GM23248 (cell line): ENCODE measurements around the gene CRHBP. TPM values are rescaled to one million over a fixed set of nuclear protein-coding genes. Genes with fewer than 3 reads are reported as not detected.

Experiments used
- DNase-seq: peaks from one replicate; pipeline ENCODE4 v3.0.0-alpha.2; 2015
- H2AFZ ChIP-seq: fragments of 200-600 bp; sonication (generic); 2 replicates; pipeline ENCODE4 v1.6.1; 2016; ENCODE audit warnings: antibody characterized with exemption
- H3F3A ChIP-seq: fragments of 200-600 bp; sonication (generic); 2 replicates; pipeline ENCODE4 v1.6.1; 2016; ENCODE audit warnings: mild to moderate bottlenecking, antibody characterized with exemption, mixed run types; ENCODE audit not compliant: insufficient read depth
- H3K27ac ChIP-seq: fragments of 200-600 bp; sonication (generic); 2 replicates; pipeline ENCODE4 v1.5.1; 2016; ENCODE audit warnings: mild to moderate bottlenecking
- H3K27me3 ChIP-seq: fragments of 200-600 bp; sonication (generic); replicated peaks from 2 replicates; pipeline ENCODE4 v1.6.1; 2016; ENCODE audit warnings: mild to moderate bottlenecking; ENCODE audit not compliant: insufficient read depth
- H3K36me3 ChIP-seq: fragments of 200-600 bp; sonication (generic); 2 replicates; pipeline ENCODE4 v1.6.1; 2016; ENCODE audit warnings: low read depth, mild to moderate bottlenecking
- H3K4me1 ChIP-seq: fragments of 200-600 bp; sonication (generic); 2 replicates; pipeline ENCODE4 v1.6.1; 2016; ENCODE audit warnings: mild to moderate bottlenecking; ENCODE audit not compliant: insufficient read depth
- H3K4me2 ChIP-seq: fragments of 200-600 bp; sonication (generic); one replicate; pipeline ENCODE4 v1.6.1; 2016; ENCODE audit warnings: mild to moderate bottlenecking; ENCODE audit not compliant: unreplicated experiment
- H3K4me3 ChIP-seq: fragments of 200-600 bp; sonication (generic); 2 replicates; pipeline ENCODE4 v1.5.1; 2016; ENCODE audit warnings: mild to moderate bottlenecking
- H3K79me2 ChIP-seq: fragments of 200-600 bp; sonication (generic); 2 replicates; pipeline ENCODE4 v1.6.1; 2016; ENCODE audit warnings: mild to moderate bottlenecking; ENCODE audit not compliant: insufficient read depth
- H3K9ac ChIP-seq: fragments of 200-600 bp; sonication (generic); 2 replicates; pipeline ENCODE4 v1.6.1; 2016; ENCODE audit warnings: mild to moderate bottlenecking
- H3K9me2 ChIP-seq: fragments of 200-600 bp; sonication (generic); 2 replicates; pipeline ENCODE4 v1.6.1; 2016; ENCODE audit warnings: mixed run types, mild to moderate bottlenecking, moderate library complexity; ENCODE audit not compliant: insufficient read depth
- H3K9me3 ChIP-seq: fragments of 200-600 bp; sonication (generic); one replicate; pipeline ENCODE4 v1.6.1; 2017; ENCODE audit warnings: low read depth
- H4K20me1 ChIP-seq: fragments of 200-600 bp; sonication (generic); 2 replicates; pipeline ENCODE4 v1.6.0; 2016; ENCODE audit not compliant: insufficient read depth
- EZH2 ChIP-seq: fragments of 200-600 bp; sonication (generic); IDR thresholded peaks from 2 replicates; pipeline ENCODE4 v1.6.1; 2018; ENCODE audit warnings: antibody characterized with exemption, mild to moderate bottlenecking; ENCODE audit not compliant: insufficient read depth, poor library complexity, severe bottlenecking
- EZH2phosphoT487 ChIP-seq: fragments of 200-600 bp; sonication (generic); IDR thresholded peaks from 2 replicates; pipeline ENCODE4 v1.6.1; 2018; ENCODE audit warnings: antibody characterized with exemption, moderate library complexity, mild to moderate bottlenecking, low read depth; ENCODE audit not compliant: insufficient read depth
- WGBS, 2 experiments: methylation state at CpG; one replicate each; pipeline ENCODE4 v1.1.6; 2015 to 2017; ENCODE audit warnings: low lambda C conversion rate in 2 of 2, low coverage in 1 of 2; ENCODE audit errors: missing lambda C conversion rate in 2 of 2; 5-methylcytosine and 5-hydroxymethylcytosine counted together
- in situ Hi-C: fragments of 300-500 bp; cut with MboI; formaldehyde crosslinking; loops from 2 replicates; pipeline ENCODE4 v1.15.0; 2020
- polyA plus RNA-seq: library from polyadenylated mRNA; unstranded; fragments of >200 nt; fragmentation: Nextera tagmentation; extraction: Ambion mirVana; gene quantifications from 2 replicates; pipeline ENCODE4 v1.2.1, GENCODE V29; 2016
- total RNA-seq: library from RNA; depleted of rRNA; stranded (reverse); fragments of >200 nt; shearing (Covaris generic); gene quantifications from 2 replicates; pipeline ENCODE4 v1.2.3, GENCODE V29; 2014

The CRHBP gene
- total and polyA plus RNA-seq, 2 experiments from 2014 or later, result not detected

- Histone ChIP-seq H3K4me1 (no peaks in the 10 kb centered on the region), H3K4me3 (no peak overlapping the region), H2AFZ (no peak overlapping the region), H3K27ac (no peak overlapping the region), H3K9me2 (no peaks in the 10 kb centered on the region), H3F3A (no peaks in the 10 kb centered on the region), H3K9ac (no peak overlapping the region), H3K27me3 (no peaks in the 10 kb centered on the region; the same call in 1 of the 2 replicates), H3K9me3 (no peaks in the 10 kb centered on the region), H3K36me3 (no peaks in the 10 kb centered on the region), H3K79me2 (no peaks in the 10 kb centered on the region), H4K20me1 (no peaks in the 10 kb centered on the region), H3K4me2 (no peak overlapping the region)
- in situ Hi-C loops, result no loop called here
- TF ChIP-seq EZH2phosphoT487, result no peak
- no peak for TF ChIP-seq EZH2
- DNase-seq, result no peak
- WGBS, 2 experiments, result 25 to 30% methylated on average over 3 of the region's 3 CpGs
Observed at GRCh38 chr5:76918539-76918938, 34.3 kb upstream of the CRHBP start.

GRCh38 chr5:76920491-76920890 is 32.4 kb upstream of the CRHBP start:
- Histone ChIP-seq H2AFZ (no peak overlapping the region), H4K20me1 (no peaks in the 10 kb centered on the region), H3K79me2 (no peaks in the 10 kb centered on the region), H3K36me3 (no peaks in the 10 kb centered on the region), H3F3A (no peaks in the 10 kb centered on the region), H3K27ac (no peak overlapping the region), H3K4me2 (no peak overlapping the region), H3K27me3 (peaks cover 5% of the 10 kb centered on the region), H3K9ac (no peak overlapping the region), H3K4me1 (no peaks in the 10 kb centered on the region), H3K9me2 (no peaks in the 10 kb centered on the region), H3K4me3 (no peak overlapping the region), H3K9me3 (no peaks in the 10 kb centered on the region)
- no peak for DNase-seq
- 51 to 56% methylated on average over 4 of the region's 4 CpGs for WGBS, 2 experiments
- TF ChIP-seq EZH2phosphoT487 (no peak), EZH2 (no peak)
- in situ Hi-C loops, result no loop called here

- Histone ChIP-seq H3K4me2 (no peak overlapping the region), H4K20me1 (no peaks in the 10 kb centered on the region), H3K9ac (no peak overlapping the region), H3K9me2 (no peaks in the 10 kb centered on the region), H2AFZ (no peak overlapping the region), H3K79me2 (no peaks in the 10 kb centered on the region), H3K27me3 (peaks cover 46% of the 10 kb centered on the region), H3K27ac (no peak overlapping the region), H3K9me3 (no peaks in the 10 kb centered on the region), H3K4me1 (no peaks in the 10 kb centered on the region), H3K4me3 (no peak overlapping the region), H3F3A (no peaks in the 10 kb centered on the region), H3K36me3 (no peaks in the 10 kb centered on the region)
- WGBS, 2 experiments, result 37 to 53% methylated on average over 6 of the region's 6 CpGs
- TF ChIP-seq EZH2phosphoT487, result no peak
- no peak for TF ChIP-seq EZH2
- in situ Hi-C loops, result no loop called here
- DNase-seq, result no peak
Observed at GRCh38 chr5:76926329-76927105, 26.3 kb upstream of the CRHBP start.

GRCh38 chr5:76927961-76928360 is 24.9 kb upstream of the CRHBP start:
- Histone ChIP-seq H3K4me1 (no peaks in the 10 kb centered on the region), H2AFZ (no peak overlapping the region), H4K20me1 (no peaks in the 10 kb centered on the region), H3K4me2 (no peak overlapping the region), H3F3A (no peaks in the 10 kb centered on the region), H3K36me3 (no peaks in the 10 kb centered on the region), H3K27me3 (peaks cover 48% of the 10 kb centered on the region), H3K9me3 (no peaks in the 10 kb centered on the region), H3K27ac (no peak overlapping the region), H3K9me2 (no peaks in the 10 kb centered on the region), H3K4me3 (no peak overlapping the region), H3K79me2 (no peaks in the 10 kb centered on the region), H3K9ac (no peak overlapping the region)
- WGBS, 2 experiments, result 31 to 37% methylated on average over 4 of the region's 4 CpGs
- no peak for TF ChIP-seq EZH2phosphoT487
- no peak for TF ChIP-seq EZH2
- DNase-seq, result no peak
- in situ Hi-C loops, result no loop called here

GRCh38 chr5:76930083-76930482 is 22.8 kb upstream of the CRHBP start:
- in situ Hi-C loops, result no loop called here
- H4K20me1 ChIP-seq, result no peaks in the 10 kb centered on the region
- peaks cover 47% of the 10 kb centered on the region for H3K27me3 ChIP-seq
- H3K4me2 ChIP-seq, result no peak overlapping the region
- H3K9me3 ChIP-seq, result no peaks in the 10 kb centered on the region
- H3K27ac ChIP-seq, result no peak overlapping the region
- no peaks in the 10 kb centered on the region for H3K9me2 ChIP-seq
- H3K9ac ChIP-seq, result no peak overlapping the region
- H3F3A ChIP-seq, result no peaks in the 10 kb centered on the region
- TF ChIP-seq EZH2phosphoT487, result no peak
- no peak overlapping the region for H2AFZ ChIP-seq
- H3K4me3 ChIP-seq, result no peak overlapping the region
- DNase-seq, result no peak
- H3K36me3 ChIP-seq, result no peaks in the 10 kb centered on the region
- H3K4me1 ChIP-seq, result no peaks in the 10 kb centered on the region
- no peaks in the 10 kb centered on the region for H3K79me2 ChIP-seq
- 25 to 35% methylated on average over 4 of the region's 4 CpGs for WGBS, 2 experiments
